HCT116 (cell line): ENCODE data around the gene KRTAP5-3. TPM values are rescaled to one million over a fixed set of nuclear protein-coding genes. Genes with fewer than 3 reads are reported as not detected.

ENCODE experiments used
- ATAC-seq: fragments of 200-7000 bp; cut with Tn5 transposase; 2 replicates; pipeline ENCODE4 v1.9.1; 2020; ENCODE audit warnings: mild to moderate bottlenecking, moderate library complexity
- BruUV-seq: library from RNA; stranded (reverse); fragments of 400-500 nt; replicated peaks from 2 replicates; lab custom pipeline; 2021; lab: Mats Ljungman, UMichigan
- CTCF ChIA-PET: fragments of 300-600 bp; sonication (Branson Sonifier 250); formaldehyde crosslinking; loops from one replicate; lab custom pipeline; 2021; ENCODE audit warnings: antibody characterized with exemption; lab: Charles Lee
- POLR2A ChIA-PET: fragments of 300-600, 350-600 bp; sonication (Branson Sonifier 250); formaldehyde crosslinking; loops from one replicate; lab custom pipeline; 2021; ENCODE audit warnings: antibody characterized with exemption; lab: Charles Lee
- RAD21 ChIA-PET, 2 experiments: fragments of 300-600 bp; sonication (Branson Sonifier 250); formaldehyde crosslinking; loops; one replicate each; lab custom pipeline; 2023; ENCODE audit warnings: low total read pairs in 2 of 2; ENCODE audit not compliant: uncharacterized antibody in 2 of 2, unreplicated experiment in 2 of 2, low non-redundant PET in 1 of 2; lab: Charles Lee
- DNase-seq: peaks from one replicate; pipeline ENCODE4 v3.0.0-alpha.2; 2010; ENCODE audit warnings: low read depth, low spot score
- H2AFZ ChIP-seq: fragments of 200-600 bp; shearing (Covaris generic), sonication (generic); 2 replicates; pipeline ENCODE4 v1.6.1; 2017; ENCODE audit warnings: low read depth, mixed run types, mixed read lengths, antibody characterized with exemption, low read length; ENCODE audit not compliant: poor library complexity, severe bottlenecking
- H3K27ac ChIP-seq: 2 replicates; pipeline ENCODE4 v1.5.1; 2012; ENCODE audit warnings: low read depth, low read length
- H3K27me3 ChIP-seq: fragments of 200-600 bp; sonication (generic); 2 replicates; pipeline ENCODE4 v1.6.1; 2016; ENCODE audit warnings: mixed run types, low read length, mixed read lengths; ENCODE audit not compliant: insufficient read depth
- H3K36me3 ChIP-seq, 2 experiments: fragments of 200-500 bp in 1 of 2; fragments of 200-600 bp in 1 of 2; sonication (Bioruptor generic) in 1 of 2; sonication (generic) in 1 of 2; 2 replicates each; pipeline versions ENCODE4 v1.5.1 to v1.6.1; 2014 to 2016; ENCODE audit warnings: low read length in 2 of 2, inconsistent platforms in 1 of 2, mixed read lengths in 1 of 2, mixed run types in 1 of 2; ENCODE audit not compliant: insufficient read depth in 2 of 2, control insufficient read depth in 1 of 2
- H3K4me1 ChIP-seq, 2 experiments: fragments of 200-600 bp in 1 of 2; sonication (generic) in 1 of 2; 2 replicates each; pipeline versions ENCODE4 v1.5.1 to v1.6.1; 2012 to 2017; ENCODE audit warnings: low read length in 2 of 2, inconsistent platforms in 1 of 2, mild to moderate bottlenecking in 1 of 2, mixed read lengths in 1 of 2, mixed run types in 1 of 2, moderate library complexity in 1 of 2; ENCODE audit not compliant: insufficient read depth in 2 of 2, control insufficient read depth in 1 of 2
- H3K4me2 ChIP-seq: fragments of 200-600 bp; sonication (generic); 2 replicates; pipeline ENCODE4 v1.6.1; 2017; ENCODE audit warnings: mixed run types, low read length, mixed read lengths
- H3K4me3 ChIP-seq, 2 experiments: fragments of 200-600 bp in 1 of 2; sonication (generic) in 1 of 2; replicated peaks in 1 of 2; 2 replicates each; pipeline ENCODE4 v1.5.1; 2011 to 2016; ENCODE audit warnings: low read length in 2 of 2, control low read depth in 1 of 2, low read depth in 1 of 2, mild to moderate bottlenecking in 1 of 2, mixed read lengths in 1 of 2, mixed run types in 1 of 2
- H3K79me2 ChIP-seq: fragments of 200-600 bp; sonication (generic); 2 replicates; pipeline ENCODE4 v1.6.1; 2017; ENCODE audit warnings: mild to moderate bottlenecking, mixed run types, low read length, moderate library complexity, mixed read lengths; ENCODE audit not compliant: insufficient read depth
- H3K9ac ChIP-seq: fragments of 200-600 bp; sonication (generic); 2 replicates; pipeline ENCODE4 v1.6.1; 2016; ENCODE audit warnings: low read length, mixed read lengths
- H3K9me2 ChIP-seq: fragments of 200-600 bp; sonication (generic), shearing (Covaris generic); 2 replicates; pipeline ENCODE4 v1.6.1; 2017; ENCODE audit warnings: mixed run types, mild to moderate bottlenecking, moderate library complexity; ENCODE audit not compliant: insufficient read depth
- H3K9me3 ChIP-seq, 2 experiments: fragments of 200-500 bp in 1 of 2; fragments of 200-600 bp in 1 of 2; sonication (Bioruptor generic) in 1 of 2; sonication (generic) in 1 of 2; 2 replicates each; pipeline ENCODE4 v1.6.1; 2014 to 2017; ENCODE audit warnings: low read length in 2 of 2, mixed read lengths in 2 of 2, inconsistent platforms in 1 of 2, low read depth in 1 of 2, mild to moderate bottlenecking in 1 of 2, mixed run types in 1 of 2, moderate library complexity in 1 of 2; ENCODE audit not compliant: control insufficient read depth in 1 of 2, insufficient read depth in 1 of 2
- H4K20me1 ChIP-seq: fragments of 200-600 bp; sonication (generic), shearing (Covaris generic); 2 replicates; pipeline ENCODE4 v1.6.1; 2017; ENCODE audit warnings: mixed run types, mild to moderate bottlenecking, moderate library complexity; ENCODE audit not compliant: insufficient read depth
- EZH2 ChIP-seq: fragments of 200-600 bp; sonication (generic); IDR thresholded peaks from 2 replicates; pipeline ENCODE4 v1.6.1; 2017; ENCODE audit warnings: antibody characterized with exemption, mixed run types
- POLR2AphosphoS5 ChIP-seq: IDR thresholded peaks from 2 replicates; pipeline ENCODE4 v1.6.1; 2011; ENCODE audit warnings: mild to moderate bottlenecking, low read depth, low read length, moderate library complexity
- SIN3A ChIP-seq: IDR thresholded peaks from 2 replicates; pipeline ENCODE4 v1.6.1; 2012; ENCODE audit warnings: low read depth
- TCF7L2 ChIP-seq: IDR thresholded peaks from 2 replicates; pipeline ENCODE4 v1.7.0; 2011; ENCODE audit warnings: borderline replicate concordance, inconsistent platforms; ENCODE audit not compliant: insufficient read depth, insufficient read length; ENCODE audit errors: extremely low read depth
- ZNF274 ChIP-seq: fragments of 200-500 bp; sonication (Bioruptor generic); IDR thresholded peaks from 2 replicates; pipeline ENCODE4 v1.6.1; 2014; ENCODE audit warnings: mild to moderate bottlenecking, low read depth, low read length, inconsistent platforms
- intact Hi-C: fragments of 100-400 bp; cut with micrococcal nuclease; formaldehyde crosslinking; loops from 2 replicates; pipeline ENCODE4 v1.10.0; 2022
- total RNA-seq: library from RNA; stranded (reverse); gene quantifications from one replicate; pipeline ENCODE4 v1.2.1, GENCODE V29; 2021; ENCODE audit not compliant: unreplicated experiment
- TF ChIP-seq, protein P1 (sequence below): IDR thresholded peaks from 2 replicates; pipeline ENCODE4 v1.6.1; 2011; ENCODE audit warnings: mild to moderate bottlenecking, low read length, moderate library complexity; ENCODE audit not compliant: insufficient replicate concordance; ENCODE audit errors: extremely low read depth
- TF ChIP-seq, protein P2 (sequence below): IDR thresholded peaks from 2 replicates; pipeline ENCODE4 v1.6.1; 2012
- TF ChIP-seq, protein P3 (sequence below): IDR thresholded peaks from 2 replicates; pipeline ENCODE4 v1.6.1; 2012
- TF ChIP-seq, protein P4 (sequence below), 3 experiments: fragments of 200-600 bp in 1 of 3; sonication (generic) in 1 of 3; IDR thresholded peaks in 2 of 3; conservative IDR thresholded peaks in 1 of 3; 2 replicates each; pipeline ENCODE4 v1.5.1; 2012 to 2017; ENCODE audit warnings: low read depth in 2 of 3, low read length in 2 of 3, antibody characterized with exemption in 1 of 3, borderline replicate concordance in 1 of 3, control low read depth in 1 of 3, mild to moderate bottlenecking in 1 of 3, mixed read lengths in 1 of 3, mixed run types in 1 of 3, moderate library complexity in 1 of 3; ENCODE audit not compliant: insufficient read depth in 1 of 3

The KRTAP5-3 gene
- total RNA-seq, 1 experiment from 2014 or later, result not detected

DNA sequence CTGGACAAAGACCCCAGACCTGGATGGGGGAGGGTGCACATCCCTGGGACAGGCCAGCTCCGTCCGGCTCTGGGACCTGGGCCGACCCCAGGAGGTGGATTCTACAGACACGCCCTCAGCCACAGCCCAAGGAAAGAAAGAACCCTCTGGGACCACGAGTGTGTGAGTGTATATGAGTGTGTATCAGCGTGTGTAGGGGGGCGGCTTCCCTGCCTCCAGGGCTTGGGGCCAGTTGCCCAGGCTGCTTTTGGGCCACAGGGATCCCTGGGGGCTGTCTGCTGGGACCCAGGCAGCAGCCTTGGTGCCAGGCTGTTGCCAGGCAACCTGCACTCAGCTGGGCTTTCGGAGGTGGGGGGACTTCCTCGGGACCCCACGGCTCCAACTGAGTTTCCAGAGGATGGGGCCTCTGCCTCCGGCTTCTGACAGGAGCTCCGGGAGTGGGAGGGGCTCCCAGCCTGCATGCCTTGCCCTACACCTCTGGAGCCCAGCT, 45.1 kb downstream of the KRTAP5-3 start:
- no peak overlapping the region for H3K27ac ChIP-seq
- DNase-seq, result no peak
- H3K27me3 ChIP-seq, result no peaks in the 10 kb centered on the region
- H3K4me2 ChIP-seq, result no peak overlapping the region
- no peaks in the 10 kb centered on the region for H4K20me1 ChIP-seq
- no peaks in the 10 kb centered on the region for H3K79me2 ChIP-seq
- RAD21 ChIA-PET, result no interaction called here
- H3K9ac ChIP-seq, result no peak overlapping the region
- no peak overlapping the region for H2AFZ ChIP-seq
- CTCF ChIA-PET, result interaction anchor here (0.9 kb wide), 1 partner anchor 11 kb away, joined by 3 read pairs; no protein-coding TSS in a partner anchor
- H3K4me3 ChIP-seq, result no peak overlapping the region
- POLR2A ChIA-PET, result no interaction called here
- no TSS peak for BruUV-seq
- no peak for ATAC-seq
- H3K36me3 ChIP-seq, result no peaks in the 10 kb centered on the region; a peak in 1 of 4 replicates
- TF ChIP-seq, protein P1, sequence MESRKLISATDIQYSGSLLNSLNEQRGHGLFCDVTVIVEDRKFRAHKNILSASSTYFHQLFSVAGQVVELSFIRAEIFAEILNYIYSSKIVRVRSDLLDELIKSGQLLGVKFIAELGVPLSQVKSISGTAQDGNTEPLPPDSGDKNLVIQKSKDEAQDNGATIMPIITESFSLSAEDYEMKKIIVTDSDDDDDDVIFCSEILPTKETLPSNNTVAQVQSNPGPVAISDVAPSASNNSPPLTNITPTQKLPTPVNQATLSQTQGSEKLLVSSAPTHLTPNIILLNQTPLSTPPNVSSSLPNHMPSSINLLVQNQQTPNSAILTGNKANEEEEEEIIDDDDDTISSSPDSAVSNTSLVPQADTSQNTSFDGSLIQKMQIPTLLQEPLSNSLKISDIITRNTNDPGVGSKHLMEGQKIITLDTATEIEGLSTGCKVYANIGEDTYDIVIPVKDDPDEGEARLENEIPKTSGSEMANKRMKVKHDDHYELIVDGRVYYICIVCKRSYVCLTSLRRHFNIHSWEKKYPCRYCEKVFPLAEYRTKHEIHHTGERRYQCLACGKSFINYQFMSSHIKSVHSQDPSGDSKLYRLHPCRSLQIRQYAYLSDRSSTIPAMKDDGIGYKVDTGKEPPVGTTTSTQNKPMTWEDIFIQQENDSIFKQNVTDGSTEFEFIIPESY, result no peak
- TF ChIP-seq TCF7L2, result no peak
- TF ChIP-seq, protein P2, sequence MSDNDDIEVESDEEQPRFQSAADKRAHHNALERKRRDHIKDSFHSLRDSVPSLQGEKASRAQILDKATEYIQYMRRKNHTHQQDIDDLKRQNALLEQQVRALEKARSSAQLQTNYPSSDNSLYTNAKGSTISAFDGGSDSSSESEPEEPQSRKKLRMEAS, result no peak
- TF ChIP-seq, protein P3, sequence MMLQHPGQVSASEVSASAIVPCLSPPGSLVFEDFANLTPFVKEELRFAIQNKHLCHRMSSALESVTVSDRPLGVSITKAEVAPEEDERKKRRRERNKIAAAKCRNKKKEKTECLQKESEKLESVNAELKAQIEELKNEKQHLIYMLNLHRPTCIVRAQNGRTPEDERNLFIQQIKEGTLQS, result no peak
- TF ChIP-seq, protein P4, sequence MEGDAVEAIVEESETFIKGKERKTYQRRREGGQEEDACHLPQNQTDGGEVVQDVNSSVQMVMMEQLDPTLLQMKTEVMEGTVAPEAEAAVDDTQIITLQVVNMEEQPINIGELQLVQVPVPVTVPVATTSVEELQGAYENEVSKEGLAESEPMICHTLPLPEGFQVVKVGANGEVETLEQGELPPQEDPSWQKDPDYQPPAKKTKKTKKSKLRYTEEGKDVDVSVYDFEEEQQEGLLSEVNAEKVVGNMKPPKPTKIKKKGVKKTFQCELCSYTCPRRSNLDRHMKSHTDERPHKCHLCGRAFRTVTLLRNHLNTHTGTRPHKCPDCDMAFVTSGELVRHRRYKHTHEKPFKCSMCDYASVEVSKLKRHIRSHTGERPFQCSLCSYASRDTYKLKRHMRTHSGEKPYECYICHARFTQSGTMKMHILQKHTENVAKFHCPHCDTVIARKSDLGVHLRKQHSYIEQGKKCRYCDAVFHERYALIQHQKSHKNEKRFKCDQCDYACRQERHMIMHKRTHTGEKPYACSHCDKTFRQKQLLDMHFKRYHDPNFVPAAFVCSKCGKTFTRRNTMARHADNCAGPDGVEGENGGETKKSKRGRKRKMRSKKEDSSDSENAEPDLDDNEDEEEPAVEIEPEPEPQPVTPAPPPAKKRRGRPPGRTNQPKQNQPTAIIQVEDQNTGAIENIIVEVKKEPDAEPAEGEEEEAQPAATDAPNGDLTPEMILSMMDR (IDR thresholded peaks at IDR 0.05 in 2 of 3, conservative IDR thresholded peaks at IDR 0.05 in 1 of 3; ENCODE audit: borderline replicate concordance in 1 of 3, insufficient read depth in 1 of 3, low read depth in 2 of 3, low read length in 2 of 3), result no peak
- TF ChIP-seq POLR2AphosphoS5, result no peak
- no peak for TF ChIP-seq ZNF274
- no peak for TF ChIP-seq EZH2
- no peak for TF ChIP-seq SIN3A
- H3K4me1 ChIP-seq, result peaks cover 20 to 22% of the 10 kb centered on the region in 2 experiments
- H3K9me3 ChIP-seq, result no peaks in the 10 kb centered on the region
- H3K9me2 ChIP-seq, result no peaks in the 10 kb centered on the region
- intact Hi-C loops, result no loop called here
